A549 (cell line): ENCODE data around the gene SCAMP1. TPM values are rescaled to one million over a fixed set of nuclear protein-coding genes. Genes with fewer than 3 reads are reported as not detected.

Source experiments
- ATAC-seq, 2 experiments: fragments of 200-7000 bp in 1 of 2; fragments of >200 bp in 1 of 2; cut with Nextera tagmentation in 1 of 2; cut with Tn5 transposase in 1 of 2; 3 replicates each; pipeline versions ENCODE4 v1.8.0 to v1.9.1; 2018 to 2020; ENCODE audit warnings: mild to moderate bottlenecking in 1 of 2, moderate library complexity in 1 of 2
- CTCF ChIA-PET: fragments of 300-600 bp; sonication (Branson Sonifier 250); formaldehyde crosslinking; extraction: SDS; loops from one replicate; lab custom pipeline; 2021; ENCODE audit warnings: antibody characterized with exemption, inconsistent platforms; lab: Yijun Ruan, JAX
- POLR2A ChIA-PET: fragments of 350-600 bp; formaldehyde crosslinking; extraction: SDS; loops from one replicate; lab custom pipeline; 2021; ENCODE audit warnings: antibody characterized with exemption, inconsistent platforms; lab: Yijun Ruan, JAX
- DNase-seq, 2 experiments: peaks; one replicate each; pipeline versions ENCODE4 v3.0.0 to v3.0.0-alpha.2; 2011 to 2016; ENCODE audit warnings: low read depth in 1 of 2, low spot score in 1 of 2
- FAIRE-seq: peaks from 2 replicates; lab custom pipeline; 2011; peaks lifted over from hg19 to GRCh38; lab: Jason Lieb, UNC
- H3K27ac ChIP-seq, 2 experiments: fragments of >200 bp; sonication (Bioruptor Twin); formaldehyde crosslinking; 3 replicates each; pipeline ENCODE4 v1.5.1; 2016 to 2017
- H3K4me1 ChIP-seq: fragments of >200 bp; sonication (Bioruptor Twin); formaldehyde crosslinking; 3 replicates; pipeline ENCODE4 v1.6.1; 2016
- H3K4me2 ChIP-seq: fragments of >200 bp; sonication (Bioruptor Twin); formaldehyde crosslinking; 3 replicates; pipeline ENCODE4 v1.6.1; 2016
- H3K4me3 ChIP-seq: fragments of >200 bp; sonication (Bioruptor Twin); formaldehyde crosslinking; 3 replicates; pipeline ENCODE4 v1.5.1; 2016
- H3K9me3 ChIP-seq: fragments of >200 bp; sonication (Bioruptor Twin); formaldehyde crosslinking; 3 replicates; pipeline ENCODE4 v1.6.1; 2016
- BHLHE40 ChIP-seq: IDR thresholded peaks from 2 replicates; pipeline ENCODE4 v1.6.1; 2012; ENCODE audit warnings: low read depth, low read length, inconsistent platforms
- CEBPB ChIP-seq, 2 experiments: fragments of >200 bp in 1 of 2; sonication (Bioruptor Twin) in 1 of 2; formaldehyde crosslinking in 1 of 2; IDR thresholded peaks; 2 replicates each; pipeline ENCODE4 v1.6.1; 2012 to 2016
- CHD4 ChIP-seq: fragments of 200-600 bp; sonication (generic); IDR thresholded peaks from 2 replicates; pipeline ENCODE4 v1.6.1; 2016; ENCODE audit warnings: antibody characterized with exemption, mild to moderate bottlenecking, borderline replicate concordance
- EHF ChIP-seq: fragments of 250-450 bp; sonication (Bioruptor Pico); IDR thresholded peaks from 2 replicates; pipeline ENCODE4 v1.5.0; 2020; ENCODE audit warnings: mild to moderate bottlenecking
- EHMT2 ChIP-seq: fragments of 200-600 bp; sonication (generic); IDR thresholded peaks from 2 replicates; pipeline ENCODE4 v1.6.1; 2016; ENCODE audit warnings: antibody characterized with exemption, low read depth, mild to moderate bottlenecking, moderate library complexity
- EP300 ChIP-seq, 2 experiments: fragments of >200 bp; sonication (Bioruptor Twin); formaldehyde crosslinking; IDR thresholded peaks; 2 replicates in 1 of 2; 3 replicates in 1 of 2; pipeline ENCODE4 v1.6.1; 2016 to 2017
- HDAC2 ChIP-seq: fragments of 200-600 bp; sonication (generic); IDR thresholded peaks from 2 replicates; pipeline ENCODE4 v1.6.1; 2016
- HEYL ChIP-seq: fragments of 250-450 bp; sonication (Bioruptor Pico); IDR thresholded peaks from 2 replicates; pipeline ENCODE4 v1.8.0; 2021; ENCODE audit warnings: mild to moderate bottlenecking, moderate library complexity
- HOXA7 ChIP-seq: fragments of 250-450 bp; sonication (Bioruptor Pico); IDR thresholded peaks from 2 replicates; pipeline ENCODE4 v1.5.0; 2020; ENCODE audit warnings: mild to moderate bottlenecking, moderate library complexity
- KDM5A ChIP-seq: fragments of 200-600 bp; sonication (generic); IDR thresholded peaks from 2 replicates; pipeline ENCODE4 v1.6.1; 2016; ENCODE audit warnings: antibody characterized with exemption, mild to moderate bottlenecking
- MAFK ChIP-seq: fragments of 450-650 bp; IDR thresholded peaks from 2 replicates; pipeline ENCODE4 v1.6.1; 2014; ENCODE audit not compliant: partially characterized antibody
- NPAS2 ChIP-seq: fragments of 250-450 bp; sonication (Bioruptor Pico); IDR thresholded peaks from 2 replicates; pipeline ENCODE4 v1.8.0; 2022; ENCODE audit warnings: mild to moderate bottlenecking, moderate library complexity, borderline replicate concordance
- POLR2A ChIP-seq: IDR thresholded peaks from 2 replicates; pipeline ENCODE4 v1.6.1; 2012; ENCODE audit warnings: mild to moderate bottlenecking, low read length
- POLR2AphosphoS2 ChIP-seq: conservative IDR thresholded peaks from 2 replicates; pipeline ENCODE4 v1.6.1; 2012; ENCODE audit warnings: low read length, improper control_type of control experiment, inconsistent platforms
- RNF2 ChIP-seq: fragments of 200-600 bp; sonication (generic); IDR thresholded peaks from 2 replicates; pipeline ENCODE4 v1.6.1; 2016; ENCODE audit warnings: low read depth, mild to moderate bottlenecking, antibody characterized with exemption, moderate library complexity, borderline replicate concordance
- SMC3 ChIP-seq: fragments of >200 bp; sonication (Bioruptor Twin); formaldehyde crosslinking; IDR thresholded peaks from 3 replicates; pipeline ENCODE4 v1.6.1; 2018; ENCODE audit warnings: inconsistent platforms
- SREBF2 ChIP-seq: fragments of 450-650 bp; IDR thresholded peaks from 2 replicates; pipeline ENCODE4 v1.6.1; 2014; ENCODE audit warnings: mild to moderate bottlenecking, moderate library complexity
- TP53 ChIP-seq: fragments of 250-450 bp; sonication (Bioruptor Pico); IDR thresholded peaks from 2 replicates; pipeline ENCODE4 v1.5.0; 2021; ENCODE audit warnings: mild to moderate bottlenecking, moderate library complexity
- WGBS: methylation state at CpG from one replicate; pipeline ENCODE4 v1.1.6; 2017; ENCODE audit errors: missing lambda C conversion rate; 5-methylcytosine and 5-hydroxymethylcytosine counted together
- polyA plus RNA-seq, 4 experiments: library from polyadenylated mRNA; depleted of rRNA in 3 of 4; stranded (reverse); fragments of >200 nt; fragmentation: RNase III in 1 of 4; extraction: RNeasy Plus Mini Kit Qiagen cat#74134 plus additional on column Dnase treatment in 1 of 4; gene quantifications; 2 replicates in 3 of 4; 3 replicates in 1 of 4; pipeline ENCODE4 v1.2.3, GENCODE V29; 2011 to 2017
- TF ChIP-seq, protein P1 (sequence below): fragments of 150-350 bp; IDR thresholded peaks from 2 replicates; pipeline ENCODE4 v1.6.1; 2014; ENCODE audit warnings: low read depth, mild to moderate bottlenecking, low read length
- TF ChIP-seq, protein P2 (sequence below): IDR thresholded peaks from 2 replicates; pipeline ENCODE4 v1.6.1; 2012; ENCODE audit warnings: low read depth, borderline replicate concordance
- TF ChIP-seq, protein P3 (sequence below): fragments of >200 bp; sonication (Bioruptor Twin); formaldehyde crosslinking; IDR thresholded peaks from 3 replicates; pipeline ENCODE4 v1.5.1; 2016
- TF ChIP-seq, protein P4 (sequence below): fragments of 250-450 bp; sonication (Bioruptor Pico); IDR thresholded peaks from 2 replicates; pipeline ENCODE4 v1.5.0; 2020; ENCODE audit warnings: low read depth, mild to moderate bottlenecking, moderate library complexity

Gene SCAMP1
- polyA plus RNA-seq, 2 of the 4 experiments (the other 2 are of a cell fraction): 23.8 to 42.2 TPM

DNA sequence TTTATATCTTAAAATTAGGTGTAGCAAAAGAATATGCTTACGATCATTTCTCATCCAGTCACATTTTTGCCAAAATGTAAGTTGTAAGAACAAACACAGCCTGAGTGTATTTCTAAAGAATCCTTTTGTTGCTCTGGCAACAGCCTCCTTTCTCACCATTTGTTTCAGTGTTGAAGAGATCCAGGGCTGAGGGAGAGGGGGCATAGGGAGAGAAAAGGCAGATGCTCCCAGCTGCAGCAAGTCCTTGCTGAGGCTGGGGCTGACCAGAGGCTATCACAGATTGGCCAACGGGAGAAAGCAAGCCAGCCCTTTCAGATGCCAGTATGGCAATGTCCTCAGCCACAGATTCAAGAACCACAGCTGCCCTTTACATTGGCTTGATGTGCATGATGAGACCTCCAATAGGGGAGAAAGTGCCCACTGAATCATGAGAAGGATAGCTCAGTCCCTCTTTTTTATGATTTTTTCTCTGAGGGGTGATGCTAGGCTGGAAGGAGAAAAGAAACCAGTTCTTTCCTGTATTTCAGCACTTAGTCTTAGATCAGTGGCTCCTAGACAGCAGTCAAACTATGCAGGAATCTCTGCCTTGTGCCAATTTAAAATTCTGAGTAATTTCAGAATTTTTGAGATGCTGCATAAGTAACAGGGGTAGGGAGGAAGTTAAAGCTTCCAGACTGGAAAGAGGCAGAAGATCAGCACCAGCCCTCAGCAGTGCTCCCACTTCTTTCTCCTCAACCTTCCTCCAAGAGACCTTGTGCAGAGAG lies 146.0 kb downstream of the SCAMP1 start:
- peak overlapping the region in 1 of 2 experiments; percentile 41; a peak in 1 of 6 replicates for H3K27ac ChIP-seq
- POLR2A ChIA-PET: no interaction called here
- no peak for ATAC-seq
- peaks cover 45% of the 10 kb centered on the region for H3K4me1 ChIP-seq
- WGBS: 89% methylated on average over 2 of the region's 2 CpGs
- no peak for DNase-seq
- H3K4me2 ChIP-seq: no peak overlapping the region
- no peaks in the 10 kb centered on the region for H3K9me3 ChIP-seq
- no peak overlapping the region for H3K4me3 ChIP-seq
- TF ChIP-seq, protein P1, sequence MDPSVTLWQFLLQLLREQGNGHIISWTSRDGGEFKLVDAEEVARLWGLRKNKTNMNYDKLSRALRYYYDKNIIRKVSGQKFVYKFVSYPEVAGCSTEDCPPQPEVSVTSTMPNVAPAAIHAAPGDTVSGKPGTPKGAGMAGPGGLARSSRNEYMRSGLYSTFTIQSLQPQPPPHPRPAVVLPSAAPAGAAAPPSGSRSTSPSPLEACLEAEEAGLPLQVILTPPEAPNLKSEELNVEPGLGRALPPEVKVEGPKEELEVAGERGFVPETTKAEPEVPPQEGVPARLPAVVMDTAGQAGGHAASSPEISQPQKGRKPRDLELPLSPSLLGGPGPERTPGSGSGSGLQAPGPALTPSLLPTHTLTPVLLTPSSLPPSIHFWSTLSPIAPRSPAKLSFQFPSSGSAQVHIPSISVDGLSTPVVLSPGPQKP: no peak
- TF ChIP-seq CEBPB (IDR thresholded peaks at IDR 0.05) (no peak), BHLHE40 (no peak), SMC3 (no peak), EP300 (IDR thresholded peaks at IDR 0.05) (no peak), MAFK (no peak), POLR2A (no peak), EHF (CRISPR knock-in tag) (no peak), POLR2AphosphoS2 (no peak), CHD4 (no peak), SREBF2 (no peak), NPAS2 (no peak), TP53 (CRISPR knock-in tag) (no peak), EHMT2 (no peak)
- TF ChIP-seq, protein P2, sequence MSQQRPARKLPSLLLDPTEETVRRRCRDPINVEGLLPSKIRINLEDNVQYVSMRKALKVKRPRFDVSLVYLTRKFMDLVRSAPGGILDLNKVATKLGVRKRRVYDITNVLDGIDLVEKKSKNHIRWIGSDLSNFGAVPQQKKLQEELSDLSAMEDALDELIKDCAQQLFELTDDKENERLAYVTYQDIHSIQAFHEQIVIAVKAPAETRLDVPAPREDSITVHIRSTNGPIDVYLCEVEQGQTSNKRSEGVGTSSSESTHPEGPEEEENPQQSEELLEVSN: no peak
- TF ChIP-seq, protein P3, sequence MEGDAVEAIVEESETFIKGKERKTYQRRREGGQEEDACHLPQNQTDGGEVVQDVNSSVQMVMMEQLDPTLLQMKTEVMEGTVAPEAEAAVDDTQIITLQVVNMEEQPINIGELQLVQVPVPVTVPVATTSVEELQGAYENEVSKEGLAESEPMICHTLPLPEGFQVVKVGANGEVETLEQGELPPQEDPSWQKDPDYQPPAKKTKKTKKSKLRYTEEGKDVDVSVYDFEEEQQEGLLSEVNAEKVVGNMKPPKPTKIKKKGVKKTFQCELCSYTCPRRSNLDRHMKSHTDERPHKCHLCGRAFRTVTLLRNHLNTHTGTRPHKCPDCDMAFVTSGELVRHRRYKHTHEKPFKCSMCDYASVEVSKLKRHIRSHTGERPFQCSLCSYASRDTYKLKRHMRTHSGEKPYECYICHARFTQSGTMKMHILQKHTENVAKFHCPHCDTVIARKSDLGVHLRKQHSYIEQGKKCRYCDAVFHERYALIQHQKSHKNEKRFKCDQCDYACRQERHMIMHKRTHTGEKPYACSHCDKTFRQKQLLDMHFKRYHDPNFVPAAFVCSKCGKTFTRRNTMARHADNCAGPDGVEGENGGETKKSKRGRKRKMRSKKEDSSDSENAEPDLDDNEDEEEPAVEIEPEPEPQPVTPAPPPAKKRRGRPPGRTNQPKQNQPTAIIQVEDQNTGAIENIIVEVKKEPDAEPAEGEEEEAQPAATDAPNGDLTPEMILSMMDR: no peak
- TF ChIP-seq, protein P4, sequence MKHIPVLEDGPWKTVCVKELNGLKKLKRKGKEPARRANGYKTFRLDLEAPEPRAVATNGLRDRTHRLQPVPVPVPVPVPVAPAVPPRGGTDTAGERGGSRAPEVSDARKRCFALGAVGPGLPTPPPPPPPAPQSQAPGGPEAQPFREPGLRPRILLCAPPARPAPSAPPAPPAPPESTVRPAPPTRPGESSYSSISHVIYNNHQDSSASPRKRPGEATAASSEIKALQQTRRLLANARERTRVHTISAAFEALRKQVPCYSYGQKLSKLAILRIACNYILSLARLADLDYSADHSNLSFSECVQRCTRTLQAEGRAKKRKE: no peak
- no peak for FAIRE-seq
- CTCF ChIA-PET: interaction anchor here (0.6 to 1.6 kb wide), 2 partner anchors 13 to 17 kb away, joined by 3 to 5 read pairs; no protein-coding TSS in a partner anchor

DNA sequence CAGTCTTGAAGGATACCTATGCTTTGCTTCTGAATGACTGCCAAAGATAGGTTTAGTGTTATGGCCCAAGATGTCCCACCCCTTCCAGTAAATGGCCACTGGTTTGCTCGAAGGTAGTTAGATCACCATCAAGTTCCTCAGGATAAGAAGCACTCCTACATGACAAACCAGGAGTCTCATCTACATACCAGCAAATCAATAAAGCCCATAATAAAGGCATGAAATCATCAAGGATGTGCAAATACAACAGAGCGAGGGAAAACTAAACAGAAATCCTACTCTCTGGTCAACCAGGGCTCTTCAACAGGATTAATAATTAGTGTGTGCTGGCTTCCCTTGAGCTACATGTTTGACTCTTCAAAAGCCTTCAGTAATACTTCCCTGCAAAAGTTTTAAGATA lies 147.1 kb downstream of the SCAMP1 start:
- Histone ChIP-seq H3K4me2 (no peak overlapping the region), H3K27ac (peak overlapping the region in 1 of 2 experiments; percentile 48; a peak in 1 of 6 replicates), H3K9me3 (no peaks in the 10 kb centered on the region), H3K4me1 (peaks cover 45% of the 10 kb centered on the region), H3K4me3 (no peak overlapping the region)
- TF ChIP-seq HEYL (CRISPR knock-in tag) (no peak), BHLHE40 (no peak), HOXA7 (CRISPR knock-in tag) (no peak), RNF2 (no peak), KDM5A (no peak), HDAC2 (no peak)
- DNase-seq (no peak), ATAC-seq (no peak), FAIRE-seq (no peak)
- WGBS: 73% methylated on average over 2 of the region's 2 CpGs
- POLR2A ChIA-PET: interaction anchor here (1.0 kb wide), 1 partner anchor 22 kb away, joined by 3 read pairs; no protein-coding TSS in a partner anchor
- CTCF ChIA-PET: interaction anchor here (0.8 to 3.0 kb wide), 3 partner anchors 12 to 473 kb away, joined by 3 to 8 read pairs (median 5); no protein-coding TSS in a partner anchor
